ENCODE results near the gene SCAMP1.

The SCAMP1 gene

GRCh38 chr5:78511121-78511906, 150.9 kb downstream of the SCAMP1 start:
- no peak for DNase-seq (ENCODE audit: low read depth, low spot score)

- DNase-seq (ENCODE audit: low read depth, low spot score), result no peak
These were observed 152.0 kb downstream of the SCAMP1 start for GRCh38 chr5:78512435-78512834.

- no peak for DNase-seq (ENCODE audit: low read depth, low spot score)
These were observed 153.0 kb downstream of the SCAMP1 start for GRCh38 chr5:78513441-78513840.

- no peak for DNase-seq (ENCODE audit: low read depth, low spot score)
These were observed 154.3 kb downstream of the SCAMP1 start for GRCh38 chr5:78514427-78515330.

GRCh38 chr5:78515670-78516069, 155.3 kb downstream of the SCAMP1 start:
- DNase-seq (ENCODE audit: low read depth, low spot score), result no peak

- peak; percentile 92 for DNase-seq (ENCODE audit: low read depth, low spot score)
These were observed 158.2 kb downstream of the SCAMP1 start for GRCh38 chr5:78518365-78519197.

- DNase-seq (ENCODE audit: low read depth, low spot score), result no peak
These were observed 159.0 kb downstream of the SCAMP1 start for GRCh38 chr5:78519198-78519941.

GRCh38 chr5:78521455-78521854, 161.0 kb downstream of the SCAMP1 start:
- no peak for DNase-seq (ENCODE audit: low read depth, low spot score)

- DNase-seq (ENCODE audit: low read depth, low spot score), result no peak
These were observed 162.3 kb downstream of the SCAMP1 start for GRCh38 chr5:78522476-78523260.

GRCh38 chr5:78523314-78524193, 163.1 kb downstream of the SCAMP1 start:
- no peak for DNase-seq (ENCODE audit: low read depth, low spot score)

- peak; percentile 72 for DNase-seq (ENCODE audit: low read depth, low spot score)
These were observed 165.7 kb downstream of the SCAMP1 start for GRCh38 chr5:78526049-78526525.

GRCh38 chr5:78527054-78527859, 166.8 kb downstream of the SCAMP1 start:
- peak; percentile 91 for DNase-seq (ENCODE audit: low read depth, low spot score)

GRCh38 chr5:78527925-78528324, 167.5 kb downstream of the SCAMP1 start:
- peak; percentile 43 for DNase-seq (ENCODE audit: low read depth, low spot score)

Data from astrocyte of the hippocampus (primary cell).